Cortex of kidney (tissue), 1 donor: ENCODE measurements around the gene SAMD13.
"Not testable (repeated sequence)": the region's sequence is repeated elsewhere in the genome, so short reads cannot be mapped to it uniquely, and the experiment has no call there.

Experiments used
- DNase-seq: peaks from one replicate; lab custom pipeline; 2025; lab: John Stamatoyannopoulos, UW

Gene SAMD13

GRCh38 chr1:84286071-84286470 lies 15.4 kb upstream of the SAMD13 start:
- no peak for DNase-seq

- DNase-seq = not testable (repeated sequence)
Observed at GRCh38 chr1:84287389-84287788, 14.1 kb upstream of the SAMD13 start.

- no peak for DNase-seq
Observed at GRCh38 chr1:84289169-84289785, 12.2 kb upstream of the SAMD13 start.

DNA sequence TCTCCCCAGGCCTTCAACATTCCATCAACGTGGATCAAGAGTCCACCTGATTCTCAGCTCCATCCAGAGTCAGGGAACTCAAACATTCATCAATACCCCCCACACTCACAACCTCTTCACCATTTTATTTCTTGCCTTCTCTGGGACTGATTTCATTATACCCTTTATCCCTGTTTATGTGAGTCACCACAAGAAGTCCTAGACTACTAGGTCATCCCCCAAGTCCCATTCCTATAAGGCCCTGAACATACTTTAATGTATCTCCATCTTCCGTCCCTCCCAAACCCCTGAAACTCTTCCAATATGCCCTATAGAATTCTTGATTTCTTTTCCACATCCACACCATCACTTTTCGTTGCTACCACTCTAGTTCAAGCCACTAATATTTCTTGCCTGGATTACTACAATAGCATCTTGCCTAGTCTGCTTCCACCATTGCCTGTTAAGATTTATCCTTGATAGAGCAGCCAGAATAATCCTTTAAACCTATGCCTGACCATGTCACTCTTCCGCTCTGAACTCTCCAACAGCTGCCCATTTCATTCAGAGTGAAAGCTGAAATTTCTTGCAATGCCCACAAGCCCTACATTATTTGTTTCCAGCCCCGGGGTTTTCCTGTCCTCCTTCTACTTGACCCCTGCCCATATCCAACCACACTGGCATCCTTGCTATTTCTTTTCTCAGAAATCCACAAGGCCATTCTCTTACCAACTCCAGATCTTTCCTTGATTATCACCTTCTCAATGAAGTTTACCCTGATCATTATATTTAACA lies 9.4 kb upstream of the SAMD13 start:
- DNase-seq = no peak

DNA sequence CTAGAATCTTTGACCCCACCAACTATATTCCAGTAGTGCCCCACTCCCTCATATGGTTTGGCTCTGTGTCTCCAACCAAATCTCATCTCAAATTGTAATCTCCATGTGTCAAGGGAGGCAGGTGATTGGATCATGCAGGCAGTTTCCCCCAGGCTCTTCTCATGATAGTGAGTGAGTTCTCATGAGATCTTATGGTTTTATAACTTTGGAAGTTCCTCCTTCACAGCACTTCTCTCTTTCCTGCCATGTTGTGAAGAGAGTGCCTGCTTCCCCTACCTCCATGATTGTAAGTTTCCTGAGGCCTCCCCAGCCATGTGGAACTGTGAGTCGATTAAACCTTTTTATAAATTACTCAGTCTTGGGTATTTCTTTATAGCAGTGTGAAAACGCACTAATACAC lies 7.7 kb upstream of the SAMD13 start:
- no peak for DNase-seq

GRCh38 chr1:84294751-84295150 lies 6.8 kb upstream of the SAMD13 start:
- DNase-seq = no peak

- no peak for DNase-seq
Observed at GRCh38 chr1:84297546-84298244, 3.8 kb upstream of the SAMD13 start.

DNA sequence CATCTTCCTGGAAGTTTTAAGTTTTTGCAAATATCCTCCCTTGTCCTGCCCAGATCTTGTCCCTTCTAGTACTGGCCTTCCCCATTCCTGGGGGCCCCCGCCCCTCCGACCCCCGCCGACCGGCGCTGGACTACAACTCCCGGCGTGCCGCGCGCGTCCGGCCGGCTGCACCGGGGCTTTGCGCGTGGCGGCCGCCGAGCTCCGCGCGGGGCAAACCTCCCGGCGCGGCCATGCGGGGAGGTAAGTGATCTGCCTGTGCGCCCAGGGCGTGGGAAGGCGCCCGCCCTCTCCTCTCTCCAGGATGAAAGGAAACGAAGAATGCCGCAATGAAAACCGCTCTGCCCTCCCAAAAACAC lies 3.2 kb upstream of the SAMD13 start:
- DNase-seq = no peak

- no peak for DNase-seq
Observed at GRCh38 chr1:84298684-84299535, 2.6 kb upstream of the SAMD13 start.

DNA sequence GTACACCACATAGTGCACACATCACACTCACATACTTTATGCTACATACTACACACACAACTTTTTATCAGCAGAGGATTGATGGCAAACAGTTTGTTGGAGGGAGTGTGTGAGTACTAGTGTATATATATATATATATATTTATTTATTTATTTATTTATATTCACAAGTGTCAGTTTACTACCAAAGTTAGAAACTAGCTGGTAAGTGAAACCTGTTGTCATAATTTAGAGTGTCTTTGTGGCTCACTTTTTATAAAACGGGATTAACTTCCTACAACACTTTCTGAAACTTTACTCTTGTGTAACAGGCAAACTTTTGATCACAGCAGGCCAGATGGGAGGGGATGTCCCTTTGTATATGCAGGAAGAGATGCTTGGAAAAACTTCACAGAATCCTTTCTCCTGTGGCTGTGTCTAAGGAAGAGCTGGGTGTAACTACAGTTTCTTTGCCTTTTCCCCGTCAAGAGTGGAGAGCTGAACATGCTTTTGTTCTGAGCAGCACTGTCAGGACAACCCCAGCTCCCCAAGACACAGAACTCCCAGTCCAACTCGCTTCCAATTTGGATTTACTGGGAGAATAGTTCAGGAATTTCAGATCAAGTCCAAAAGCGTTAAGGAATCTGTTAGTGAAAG lies 1.9 kb upstream of the SAMD13 start:
- no peak for DNase-seq

DNA sequence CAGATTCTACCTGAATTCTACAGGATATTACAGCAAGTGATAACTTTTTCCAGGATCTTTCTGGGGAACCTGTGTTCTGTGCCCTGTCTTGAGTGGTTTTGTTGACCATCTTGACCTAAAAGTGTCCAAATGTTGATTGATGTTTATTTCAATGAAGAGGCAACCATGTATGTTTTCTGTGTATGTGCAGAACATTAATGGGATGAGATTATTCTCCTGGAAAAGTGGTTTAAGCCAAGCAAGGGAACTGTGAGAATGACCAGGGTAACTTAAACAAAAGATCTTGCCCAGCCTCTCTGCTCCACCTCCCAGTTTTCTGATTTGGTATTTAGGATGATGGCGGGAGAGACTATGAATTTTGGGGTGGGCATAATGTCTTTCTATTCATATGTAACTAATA lies 1.0 kb upstream of the SAMD13 start:
- DNase-seq = no peak

DNA sequence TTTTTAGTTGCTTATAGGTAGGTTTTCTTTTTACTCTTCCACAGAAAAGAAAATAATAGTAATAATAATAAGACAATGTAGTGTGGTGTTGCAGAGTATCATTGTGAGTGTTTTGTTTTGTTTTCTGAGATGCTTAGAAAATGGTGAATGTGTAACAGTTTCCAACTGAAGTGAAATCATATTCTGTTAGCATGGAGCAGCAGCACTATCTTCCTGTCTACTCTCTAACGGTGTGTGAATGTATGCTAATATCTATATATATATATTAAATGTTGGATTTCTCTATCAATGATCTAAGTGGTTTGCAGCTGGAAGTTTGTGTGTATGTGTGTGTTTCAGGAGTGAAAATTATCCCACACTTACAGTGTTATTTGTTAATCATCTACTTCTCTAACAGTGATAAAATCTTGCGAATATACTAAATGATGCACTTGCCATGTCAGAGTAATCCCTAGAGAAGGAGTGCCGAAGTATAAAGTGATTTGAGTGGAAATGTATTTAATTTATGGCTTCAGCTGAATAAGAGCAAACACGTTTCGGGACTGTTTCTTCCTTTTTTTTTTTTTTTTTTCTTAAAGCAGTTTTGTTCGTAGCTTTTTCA lies 377 bp downstream of the SAMD13 start:
- DNase-seq = no peak

DNA sequence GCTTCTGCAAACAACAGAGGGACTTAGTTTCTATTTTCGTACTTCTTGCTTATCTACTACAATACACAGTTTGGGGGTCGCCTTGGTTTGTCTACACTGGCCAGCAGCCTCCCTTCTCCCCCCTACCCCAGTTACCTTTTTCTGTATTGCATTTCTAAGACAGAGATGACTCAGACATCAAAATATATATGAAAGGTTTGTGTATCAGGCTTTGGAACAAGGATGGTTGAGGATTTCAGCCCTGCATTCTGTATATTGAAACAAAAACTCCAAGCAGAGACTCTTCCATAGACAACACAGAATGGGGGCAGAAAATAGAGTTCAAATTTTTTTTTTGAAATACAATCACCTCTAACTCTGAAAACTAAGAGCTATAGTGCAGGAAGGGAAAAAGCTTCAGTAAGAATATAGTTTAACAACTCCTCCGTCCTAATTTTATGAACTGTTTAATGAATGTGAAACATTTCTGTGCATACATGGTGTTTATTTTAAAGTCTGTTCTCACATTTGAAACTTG lies 1.9 kb downstream of the SAMD13 start:
- DNase-seq = no peak

DNA sequence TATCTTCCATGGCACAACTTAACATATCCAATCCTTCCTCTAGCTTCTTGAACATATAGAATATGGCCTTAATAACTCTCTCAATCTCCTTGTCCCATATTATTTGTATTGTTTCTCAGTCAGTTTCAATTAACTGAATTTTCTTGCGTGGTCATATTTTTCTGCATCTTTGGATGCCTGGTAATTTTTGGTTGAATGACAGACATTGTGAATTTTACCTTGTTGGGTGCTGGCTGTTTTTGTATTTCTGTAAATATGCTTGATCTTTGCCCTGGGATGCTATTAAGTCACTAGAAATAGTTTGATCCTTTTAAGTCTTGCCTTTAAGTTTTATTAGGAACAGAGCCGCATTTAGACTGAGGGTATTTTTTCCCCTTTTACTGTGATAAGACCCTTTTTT lies 5.9 kb downstream of the SAMD13 start:
- DNase-seq = no peak

DNA sequence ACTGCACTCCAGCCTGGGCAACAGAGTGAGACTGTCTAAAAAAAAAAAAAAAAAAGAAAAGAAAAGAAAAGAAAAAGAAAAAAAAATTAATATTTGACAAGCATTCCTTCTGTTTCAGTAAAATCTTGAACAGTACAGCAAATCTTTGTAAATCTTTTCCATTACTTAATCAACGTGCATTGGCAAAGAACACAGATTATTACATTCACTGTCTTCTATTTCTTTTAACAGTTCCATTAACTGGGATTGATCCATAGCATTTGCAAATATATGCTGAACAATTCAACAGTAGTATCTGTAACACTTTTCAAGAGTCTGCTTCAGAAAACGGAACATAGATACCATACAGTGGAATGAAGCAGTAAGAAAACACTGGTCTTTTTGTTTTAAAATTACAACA lies 9.8 kb downstream of the SAMD13 start:
- no peak for DNase-seq

DNA sequence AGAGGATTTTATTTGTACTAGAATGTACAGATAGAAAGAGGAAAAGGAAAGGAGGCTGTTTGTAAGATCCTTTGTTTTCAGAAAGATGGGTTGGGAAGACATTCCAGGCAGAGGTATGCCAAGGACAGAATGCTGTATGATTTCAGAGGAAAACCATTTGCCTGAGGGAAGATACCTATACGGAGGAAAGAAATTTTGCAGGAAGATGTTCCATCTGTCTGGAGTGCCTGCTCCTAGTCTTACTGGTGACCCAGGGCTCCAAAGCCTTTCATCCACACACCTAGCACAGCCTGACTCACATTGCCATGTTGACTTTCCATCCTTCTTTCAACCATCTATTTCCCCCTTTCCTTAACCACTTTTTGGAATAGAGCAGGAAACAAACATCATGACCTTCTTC lies 18.2 kb downstream of the SAMD13 start:
- DNase-seq = no peak

- no peak for DNase-seq
Observed at GRCh38 chr1:84327830-84328229, 26.3 kb downstream of the SAMD13 start.

DNA sequence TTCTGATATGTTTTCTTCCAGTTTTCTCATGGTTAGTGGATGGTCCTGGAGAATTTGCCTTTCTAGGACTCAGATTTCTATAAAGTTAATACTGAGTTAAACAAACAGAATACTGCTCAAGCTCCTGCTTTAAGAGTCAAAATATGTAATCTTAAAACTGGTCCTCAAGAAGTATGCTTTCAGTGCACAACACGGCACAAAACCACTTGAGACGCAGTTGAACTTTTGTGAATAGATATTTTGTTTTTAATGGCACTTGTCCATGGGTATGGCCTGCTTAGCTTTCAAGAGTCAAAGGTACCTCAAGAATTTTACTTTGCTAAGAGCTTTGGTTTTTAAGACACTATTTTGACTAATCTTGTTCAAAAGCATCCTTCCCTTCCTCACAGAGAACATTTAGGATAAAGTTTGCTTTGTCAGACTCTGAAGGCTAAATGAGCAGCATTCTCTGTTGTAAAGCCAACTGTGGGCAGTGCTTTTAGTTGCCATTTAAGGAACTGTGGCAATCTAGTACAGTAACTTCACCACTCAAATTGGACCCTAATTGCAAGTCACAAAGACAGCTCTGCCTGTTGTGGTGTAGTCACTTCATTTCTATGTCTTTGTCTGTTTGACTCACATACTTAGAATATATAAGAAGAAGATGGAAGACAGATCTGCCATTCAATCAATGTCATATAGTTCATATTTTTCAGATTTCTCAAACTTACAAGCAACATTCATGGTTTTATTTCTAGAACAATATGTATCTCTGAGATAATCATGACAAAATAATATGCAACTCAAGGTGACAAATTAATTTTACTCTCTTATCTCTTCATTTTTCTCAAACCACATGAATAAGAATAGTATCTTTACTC lies 28.8 kb downstream of the SAMD13 start:
- no peak for DNase-seq

- DNase-seq = no peak
Observed at GRCh38 chr1:84339503-84339902, 38.0 kb downstream of the SAMD13 start.

GRCh38 chr1:84344286-84344685 lies 42.8 kb downstream of the SAMD13 start:
- DNase-seq = no peak
